GM12878 (cell line): ENCODE data around the gene BCAP29. TPM values are rescaled to one million over a fixed set of nuclear protein-coding genes. Genes with fewer than 3 reads are reported as not detected.

Source experiments
- FOXM1 ChIP-seq: IDR thresholded peaks from 2 replicates; pipeline ENCODE4 v1.6.1; 2012; ENCODE audit warnings: low read depth, mild to moderate bottlenecking, inconsistent platforms, low read length, moderate library complexity
- HDAC6 ChIP-seq: fragments of 200-600 bp; sonication (generic); IDR thresholded peaks from one replicate; pipeline ENCODE4 v1.8.0; 2017; ENCODE audit warnings: antibody characterized with exemption; ENCODE audit not compliant: unreplicated experiment
- LARP7 ChIP-seq: fragments of 450-650 bp; IDR thresholded peaks from 2 replicates; pipeline ENCODE4 v1.6.1; 2017; ENCODE audit warnings: mild to moderate bottlenecking
- MTA2 ChIP-seq: fragments of 450-650 bp; IDR thresholded peaks from 2 replicates; pipeline ENCODE4 v1.6.1; 2016; ENCODE audit warnings: low read depth, mild to moderate bottlenecking, moderate library complexity
- RAD21 ChIP-seq: IDR thresholded peaks from 2 replicates; pipeline ENCODE4 v1.6.1; 2011; ENCODE audit warnings: mild to moderate bottlenecking, low read depth, low read length, moderate library complexity; ENCODE audit not compliant: insufficient read depth
- RAD51 ChIP-seq: fragments of 450-650 bp; IDR thresholded peaks from 2 replicates; pipeline ENCODE4 v1.6.1; 2016; ENCODE audit warnings: moderate library complexity, mild to moderate bottlenecking, inconsistent platforms
- SMC3 ChIP-seq: IDR thresholded peaks from 2 replicates; pipeline ENCODE4 v1.6.1; 2011; ENCODE audit warnings: low read length, improper control_type of control experiment, borderline replicate concordance
- polyA plus RNA-seq, 11 experiments: library from polyadenylated mRNA; depleted of rRNA in 4 of 11; unstranded in 6 of 11; stranded (reverse) in 5 of 11; fragments of >200 nt; fragmentation: Nextera tagmentation in 4 of 11; fragmentation: Illumina TruSeq in 1 of 11; extraction: Ambion mirVana in 4 of 11; extraction: Trizol in 1 of 11; gene quantifications; 1 replicate in 1 of 11; 2 replicates in 10 of 11; pipeline versions ENCODE4 v1.2.1 to v1.2.3, GENCODE V29; 2011 to 2016; ENCODE audit warnings: inconsistent platforms in 2 of 11, missing spikeins in 2 of 11, low read depth in 1 of 11
- total RNA-seq, 4 experiments: library from RNA; depleted of rRNA in 3 of 4; stranded (reverse); fragments of >200 nt in 3 of 4; fragmentation: Illumina TruSeq in 1 of 4; extraction: Trizol in 1 of 4; gene quantifications; 2 replicates each; pipeline versions ENCODE4 v1.2.1 to v1.2.3, GENCODE V29; 2013 to 2021
- TF ChIP-seq, protein P1 (sequence below): IDR thresholded peaks from 2 replicates; pipeline ENCODE4 v1.6.1; 2012; ENCODE audit warnings: mild to moderate bottlenecking, low read depth, low read length
- TF ChIP-seq, protein P2 (sequence below): fragments of 450-650 bp; IDR thresholded peaks from 2 replicates; pipeline ENCODE4 v1.6.1; 2017; ENCODE audit warnings: mild to moderate bottlenecking, moderate library complexity
- TF ChIP-seq, protein P3 (sequence below), 3 experiments: IDR thresholded peaks in 2 of 3; conservative IDR thresholded peaks in 1 of 3; 2 replicates each; pipeline ENCODE4 v1.5.1; 2011; ENCODE audit warnings: low read depth in 3 of 3, low read length in 3 of 3, mild to moderate bottlenecking in 3 of 3, control low read depth in 2 of 3, moderate library complexity in 2 of 3, inconsistent platforms in 1 of 3, mixed read lengths in 1 of 3; ENCODE audit not compliant: control insufficient read depth in 2 of 3, insufficient read depth in 1 of 3; ENCODE audit errors: extremely low read depth in 1 of 3

Gene BCAP29
- total and polyA plus RNA-seq, 10 of the 15 experiments (the other 5 are each of a cell fraction or from before 2014, with no cell fraction given) = 26.5 to 58.5 (median 34.8) TPM

DNA sequence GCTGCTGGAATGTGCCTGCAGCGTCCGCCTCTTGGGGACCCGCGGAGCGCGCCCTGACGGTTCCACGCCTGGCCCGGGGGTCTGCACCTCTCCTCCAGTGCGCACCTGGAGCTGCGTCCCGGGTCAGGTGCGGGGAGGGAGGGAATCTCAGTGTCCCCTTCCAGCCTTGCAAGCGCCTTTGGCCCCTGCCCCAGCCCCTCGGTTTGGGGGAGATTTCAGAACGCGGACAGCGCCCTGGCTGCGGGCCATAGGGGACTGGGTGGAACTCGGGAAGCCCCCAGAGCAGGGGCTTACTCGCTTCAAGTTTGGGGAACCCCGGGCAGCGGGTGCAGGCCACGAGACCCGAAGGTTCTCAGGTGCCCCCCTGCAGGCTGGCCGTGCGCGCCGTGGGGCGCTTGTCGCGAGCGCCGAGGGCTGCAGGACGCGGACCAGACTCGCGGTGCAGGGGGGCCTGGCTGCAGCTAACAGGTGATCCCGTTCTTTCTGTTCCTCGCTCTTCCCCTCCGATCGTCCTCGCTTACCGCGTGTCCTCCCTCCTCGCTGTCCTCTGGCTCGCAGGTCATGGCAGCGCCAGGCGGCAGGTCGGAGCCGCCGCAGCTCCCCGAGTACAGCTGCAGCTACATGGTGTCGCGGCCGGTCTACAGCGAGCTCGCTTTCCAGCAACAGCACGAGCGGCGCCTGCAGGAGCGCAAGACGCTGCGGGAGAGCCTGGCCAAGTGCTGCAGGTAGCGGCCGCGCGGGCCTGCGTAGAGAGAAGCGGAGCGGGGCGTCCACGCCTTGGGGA is 81.2 kb downstream of the BCAP29 start (continued):
- TF ChIP-seq SMC3 = 0 out of 2 replicates have a peak, but pooled peaks have one; percentile 2
- no peak for TF ChIP-seq RAD51
- peak; percentile 34; the same call in 1 of the 2 replicates for TF ChIP-seq RAD21
- TF ChIP-seq HDAC6 = peak; percentile 44
- no peak for TF ChIP-seq MTA2
- TF ChIP-seq, protein P1, sequence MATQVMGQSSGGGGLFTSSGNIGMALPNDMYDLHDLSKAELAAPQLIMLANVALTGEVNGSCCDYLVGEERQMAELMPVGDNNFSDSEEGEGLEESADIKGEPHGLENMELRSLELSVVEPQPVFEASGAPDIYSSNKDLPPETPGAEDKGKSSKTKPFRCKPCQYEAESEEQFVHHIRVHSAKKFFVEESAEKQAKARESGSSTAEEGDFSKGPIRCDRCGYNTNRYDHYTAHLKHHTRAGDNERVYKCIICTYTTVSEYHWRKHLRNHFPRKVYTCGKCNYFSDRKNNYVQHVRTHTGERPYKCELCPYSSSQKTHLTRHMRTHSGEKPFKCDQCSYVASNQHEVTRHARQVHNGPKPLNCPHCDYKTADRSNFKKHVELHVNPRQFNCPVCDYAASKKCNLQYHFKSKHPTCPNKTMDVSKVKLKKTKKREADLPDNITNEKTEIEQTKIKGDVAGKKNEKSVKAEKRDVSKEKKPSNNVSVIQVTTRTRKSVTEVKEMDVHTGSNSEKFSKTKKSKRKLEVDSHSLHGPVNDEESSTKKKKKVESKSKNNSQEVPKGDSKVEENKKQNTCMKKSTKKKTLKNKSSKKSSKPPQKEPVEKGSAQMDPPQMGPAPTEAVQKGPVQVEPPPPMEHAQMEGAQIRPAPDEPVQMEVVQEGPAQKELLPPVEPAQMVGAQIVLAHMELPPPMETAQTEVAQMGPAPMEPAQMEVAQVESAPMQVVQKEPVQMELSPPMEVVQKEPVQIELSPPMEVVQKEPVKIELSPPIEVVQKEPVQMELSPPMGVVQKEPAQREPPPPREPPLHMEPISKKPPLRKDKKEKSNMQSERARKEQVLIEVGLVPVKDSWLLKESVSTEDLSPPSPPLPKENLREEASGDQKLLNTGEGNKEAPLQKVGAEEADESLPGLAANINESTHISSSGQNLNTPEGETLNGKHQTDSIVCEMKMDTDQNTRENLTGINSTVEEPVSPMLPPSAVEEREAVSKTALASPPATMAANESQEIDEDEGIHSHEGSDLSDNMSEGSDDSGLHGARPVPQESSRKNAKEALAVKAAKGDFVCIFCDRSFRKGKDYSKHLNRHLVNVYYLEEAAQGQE = peak; percentile 82
- TF ChIP-seq, protein P2, sequence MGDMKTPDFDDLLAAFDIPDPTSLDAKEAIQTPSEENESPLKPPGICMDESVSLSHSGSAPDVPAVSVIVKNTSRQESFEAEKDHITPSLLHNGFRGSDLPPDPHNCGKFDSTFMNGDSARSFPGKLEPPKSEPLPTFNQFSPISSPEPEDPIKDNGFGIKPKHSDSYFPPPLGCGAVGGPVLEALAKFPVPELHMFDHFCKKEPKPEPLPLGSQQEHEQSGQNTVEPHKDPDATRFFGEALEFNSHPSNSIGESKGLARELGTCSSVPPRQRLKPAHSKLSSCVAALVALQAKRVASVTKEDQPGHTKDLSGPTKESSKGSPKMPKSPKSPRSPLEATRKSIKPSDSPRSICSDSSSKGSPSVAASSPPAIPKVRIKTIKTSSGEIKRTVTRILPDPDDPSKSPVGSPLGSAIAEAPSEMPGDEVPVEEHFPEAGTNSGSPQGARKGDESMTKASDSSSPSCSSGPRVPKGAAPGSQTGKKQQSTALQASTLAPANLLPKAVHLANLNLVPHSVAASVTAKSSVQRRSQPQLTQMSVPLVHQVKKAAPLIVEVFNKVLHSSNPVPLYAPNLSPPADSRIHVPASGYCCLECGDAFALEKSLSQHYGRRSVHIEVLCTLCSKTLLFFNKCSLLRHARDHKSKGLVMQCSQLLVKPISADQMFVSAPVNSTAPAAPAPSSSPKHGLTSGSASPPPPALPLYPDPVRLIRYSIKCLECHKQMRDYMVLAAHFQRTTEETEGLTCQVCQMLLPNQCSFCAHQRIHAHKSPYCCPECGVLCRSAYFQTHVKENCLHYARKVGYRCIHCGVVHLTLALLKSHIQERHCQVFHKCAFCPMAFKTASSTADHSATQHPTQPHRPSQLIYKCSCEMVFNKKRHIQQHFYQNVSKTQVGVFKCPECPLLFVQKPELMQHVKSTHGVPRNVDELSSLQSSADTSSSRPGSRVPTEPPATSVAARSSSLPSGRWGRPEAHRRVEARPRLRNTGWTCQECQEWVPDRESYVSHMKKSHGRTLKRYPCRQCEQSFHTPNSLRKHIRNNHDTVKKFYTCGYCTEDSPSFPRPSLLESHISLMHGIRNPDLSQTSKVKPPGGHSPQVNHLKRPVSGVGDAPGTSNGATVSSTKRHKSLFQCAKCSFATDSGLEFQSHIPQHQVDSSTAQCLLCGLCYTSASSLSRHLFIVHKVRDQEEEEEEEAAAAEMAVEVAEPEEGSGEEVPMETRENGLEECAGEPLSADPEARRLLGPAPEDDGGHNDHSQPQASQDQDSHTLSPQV = no peak
- no peak for TF ChIP-seq FOXM1
- TF ChIP-seq LARP7 = peak; percentile 35; the same call in 1 of the 2 replicates
- TF ChIP-seq, protein P3, sequence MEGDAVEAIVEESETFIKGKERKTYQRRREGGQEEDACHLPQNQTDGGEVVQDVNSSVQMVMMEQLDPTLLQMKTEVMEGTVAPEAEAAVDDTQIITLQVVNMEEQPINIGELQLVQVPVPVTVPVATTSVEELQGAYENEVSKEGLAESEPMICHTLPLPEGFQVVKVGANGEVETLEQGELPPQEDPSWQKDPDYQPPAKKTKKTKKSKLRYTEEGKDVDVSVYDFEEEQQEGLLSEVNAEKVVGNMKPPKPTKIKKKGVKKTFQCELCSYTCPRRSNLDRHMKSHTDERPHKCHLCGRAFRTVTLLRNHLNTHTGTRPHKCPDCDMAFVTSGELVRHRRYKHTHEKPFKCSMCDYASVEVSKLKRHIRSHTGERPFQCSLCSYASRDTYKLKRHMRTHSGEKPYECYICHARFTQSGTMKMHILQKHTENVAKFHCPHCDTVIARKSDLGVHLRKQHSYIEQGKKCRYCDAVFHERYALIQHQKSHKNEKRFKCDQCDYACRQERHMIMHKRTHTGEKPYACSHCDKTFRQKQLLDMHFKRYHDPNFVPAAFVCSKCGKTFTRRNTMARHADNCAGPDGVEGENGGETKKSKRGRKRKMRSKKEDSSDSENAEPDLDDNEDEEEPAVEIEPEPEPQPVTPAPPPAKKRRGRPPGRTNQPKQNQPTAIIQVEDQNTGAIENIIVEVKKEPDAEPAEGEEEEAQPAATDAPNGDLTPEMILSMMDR (IDR thresholded peaks at IDR 0.05 in 2 of 3, conservative IDR thresholded peaks at IDR 0.05 in 1 of 3; ENCODE audit: control insufficient read depth in 2 of 3, extremely low read depth in 1 of 3, insufficient read depth in 1 of 3, low read depth in 3 of 3, low read length in 3 of 3) = peak in 1 of 3 experiments; percentile 6; a peak in 1 of 6 replicates
